NCI-H1417 treated with DMSO at 0.1 percent for 48 hours (cell line): ENCODE results near the gene LCT.
"Not testable (repeated sequence)": the region's sequence is repeated elsewhere in the genome, so short reads cannot be mapped to it uniquely, and the experiment has no call there.

ENCODE experiments used
- DNase-seq: peaks from one replicate; lab custom pipeline; 2025; lab: John Stamatoyannopoulos, UW

LCT gene

DNA sequence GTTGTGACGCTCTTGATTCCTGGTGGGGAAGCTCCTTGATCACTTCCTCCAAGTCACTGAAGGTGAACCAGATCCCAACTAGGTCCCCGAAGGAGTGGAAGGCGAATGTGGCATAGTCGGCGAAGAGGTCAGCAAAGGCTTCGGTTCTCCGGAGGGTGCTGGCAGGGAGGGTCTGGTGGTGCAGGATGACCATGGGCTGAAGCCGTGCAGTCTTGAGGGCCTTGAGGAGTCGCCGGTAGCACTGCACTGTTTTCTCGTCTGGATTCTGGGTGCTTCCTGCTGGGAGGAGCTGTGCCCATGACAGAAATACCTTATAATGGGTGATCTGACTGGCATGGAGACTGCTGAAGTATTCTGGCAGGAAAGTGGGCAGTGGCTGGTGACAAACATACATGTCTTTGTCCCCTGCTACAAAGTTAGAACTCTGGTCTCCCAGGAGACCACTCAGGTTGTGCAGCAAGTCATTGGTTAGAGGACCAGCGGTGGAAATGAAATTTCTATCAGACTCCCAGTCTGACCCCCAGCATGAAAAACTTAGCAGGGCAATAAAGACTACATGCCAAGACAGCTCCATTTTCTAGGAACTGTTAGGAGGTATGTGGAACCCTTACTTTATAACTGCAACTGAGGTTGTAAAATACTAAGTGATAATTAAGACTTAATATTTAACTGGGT lies at the start of gene LCT:
Gene LCT (minus strand): TSS at position 589 of the 675 bp plus-strand sequence. CDS start 15 bp downstream, at position 574.
- no peak for DNase-seq

- DNase-seq = no peak
Measured at GRCh38 chr2:135885709-135886108, 48.7 kb upstream of the LCT start.

- no peak for DNase-seq
Measured at GRCh38 chr2:135882415-135882814, 45.4 kb upstream of the LCT start.

DNA sequence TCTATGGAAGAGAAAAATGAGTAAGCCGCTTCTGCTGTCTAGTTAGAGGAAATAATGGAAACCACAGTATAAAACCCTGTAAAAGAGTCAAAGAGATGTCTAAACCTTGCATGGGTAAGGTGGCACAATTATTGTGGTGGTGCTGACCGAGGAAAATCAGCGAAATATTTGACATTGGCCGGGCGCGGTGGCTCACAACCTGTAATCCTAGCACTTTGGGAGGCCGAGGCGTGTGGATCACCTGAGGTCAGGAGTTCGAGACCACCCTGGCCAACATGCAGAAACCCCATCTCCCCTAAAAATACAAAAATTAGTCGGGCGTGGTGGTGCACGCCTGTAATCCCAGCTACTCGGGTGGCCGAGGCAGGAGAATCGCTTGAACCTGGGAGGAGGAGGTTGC lies 39.8 kb upstream of the LCT start:
- not testable (repeated sequence) for DNase-seq

GRCh38 chr2:135876066-135876711 lies 39.2 kb upstream of the LCT start, which contains the start of gene MCM6:
TSS of gene MCM6 (minus strand) at chr2:135876443. CDS start at chr2:135876365, 78 bp downstream.
- DNase-seq = peak; percentile 88

DNA sequence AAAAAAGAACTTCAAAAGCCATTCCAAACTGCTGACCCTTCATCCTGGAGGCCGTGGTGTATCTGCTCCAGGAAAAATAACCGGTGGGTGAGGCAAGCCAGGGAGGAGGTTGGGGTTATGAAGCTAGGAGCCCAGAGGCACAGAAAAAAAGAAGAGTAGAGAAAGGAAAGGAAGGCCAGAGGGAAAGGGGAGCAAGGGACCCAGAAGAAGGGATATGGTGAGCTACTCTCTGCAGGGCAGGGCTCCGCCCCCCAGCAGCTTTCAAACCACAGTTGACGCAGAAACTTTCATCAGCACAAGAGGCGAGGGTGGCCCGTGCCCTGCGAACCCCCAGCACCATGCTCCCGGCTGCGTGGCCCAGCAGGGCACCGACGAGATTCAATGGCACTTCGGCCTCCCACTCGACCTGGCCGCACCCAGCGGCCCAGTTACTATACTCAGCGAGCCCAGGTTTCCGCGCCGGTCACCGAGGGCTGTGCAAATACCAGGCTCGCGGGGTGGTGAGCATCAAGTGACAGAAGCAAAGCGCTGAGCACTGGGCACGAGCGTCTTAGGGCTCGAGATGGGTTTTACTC lies 38.6 kb upstream of the LCT start:
- no peak for DNase-seq

DNA sequence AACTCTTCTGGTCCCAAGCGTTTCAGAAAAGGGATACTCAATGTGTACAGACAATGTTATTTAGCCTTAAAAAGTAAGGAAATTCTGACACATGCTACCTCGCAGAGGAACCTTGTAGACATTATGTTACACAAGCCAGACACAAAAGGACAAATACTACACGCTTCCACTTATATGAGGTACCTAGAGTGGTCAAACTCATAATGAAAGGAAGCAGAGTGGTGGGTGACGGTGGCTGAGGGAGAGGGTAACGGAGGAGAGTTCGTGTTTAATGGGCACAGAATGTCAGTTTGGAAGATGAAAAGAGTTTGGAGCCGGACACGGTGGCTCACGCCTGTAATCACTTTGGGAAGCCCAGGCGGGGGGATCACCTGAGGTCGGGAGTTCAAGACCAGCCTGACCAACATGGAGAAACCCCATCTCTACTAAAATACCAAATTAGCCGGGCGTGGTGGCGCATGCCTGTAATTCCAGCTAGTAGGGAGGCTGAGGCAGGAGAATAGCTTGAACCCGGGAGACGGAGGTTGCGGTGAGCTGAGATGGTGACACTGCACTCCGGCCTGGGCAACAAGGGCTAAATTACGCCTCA lies 37.9 kb upstream of the LCT start:
- no peak for DNase-seq

GRCh38 chr2:135870571-135870970 lies 33.6 kb upstream of the LCT start:
- no peak for DNase-seq

GRCh38 chr2:135863233-135863632 lies 26.2 kb upstream of the LCT start:
- DNase-seq = no peak

DNA sequence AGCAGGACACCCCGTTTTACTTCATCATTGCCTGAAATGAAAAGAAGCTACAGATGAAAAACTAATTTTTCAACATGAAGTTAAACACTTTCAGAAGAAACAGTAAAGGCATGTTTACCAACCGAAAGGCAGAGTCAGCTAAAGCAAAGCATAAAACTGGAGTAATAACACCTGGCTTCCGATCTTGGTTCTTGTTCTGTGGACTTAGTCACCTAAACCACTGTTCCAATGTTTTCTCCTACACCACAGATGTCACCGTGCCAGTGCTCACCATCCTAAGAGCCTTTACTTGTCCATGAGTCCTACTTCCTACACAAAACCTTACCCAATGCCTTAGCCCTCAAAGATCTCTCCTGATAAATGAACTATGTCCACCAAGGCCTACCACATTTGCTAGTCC lies 25.7 kb upstream of the LCT start:
- no peak for DNase-seq

- DNase-seq = no peak
Measured at GRCh38 chr2:135853401-135853800, 16.4 kb upstream of the LCT start.

- DNase-seq = no peak
Measured at GRCh38 chr2:135851858-135852257, 14.9 kb upstream of the LCT start.

- no peak for DNase-seq
Measured at GRCh38 chr2:135850892-135851668, 14.1 kb upstream of the LCT start.

DNA sequence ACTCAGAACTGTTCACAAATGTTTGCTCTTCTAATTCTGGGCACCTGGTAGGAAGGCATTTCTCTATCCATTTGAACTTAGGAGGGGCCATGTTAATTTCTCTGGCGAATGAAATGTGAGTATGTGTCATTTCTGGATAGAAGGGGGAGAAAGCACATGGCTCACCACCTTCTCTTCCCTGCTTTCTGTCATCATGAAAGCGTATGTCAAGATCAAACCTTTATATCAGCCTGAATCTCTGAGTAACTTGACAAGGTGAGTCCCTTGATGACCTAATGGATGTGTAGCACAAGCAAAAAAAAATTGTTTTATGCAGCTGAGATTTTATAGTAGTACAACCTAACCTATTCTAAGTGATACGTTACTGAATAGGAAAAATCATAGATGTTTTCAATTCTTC lies 12.1 kb upstream of the LCT start:
- no peak for DNase-seq

GRCh38 chr2:135845997-135846396 lies 9.0 kb upstream of the LCT start:
- no peak for DNase-seq

DNA sequence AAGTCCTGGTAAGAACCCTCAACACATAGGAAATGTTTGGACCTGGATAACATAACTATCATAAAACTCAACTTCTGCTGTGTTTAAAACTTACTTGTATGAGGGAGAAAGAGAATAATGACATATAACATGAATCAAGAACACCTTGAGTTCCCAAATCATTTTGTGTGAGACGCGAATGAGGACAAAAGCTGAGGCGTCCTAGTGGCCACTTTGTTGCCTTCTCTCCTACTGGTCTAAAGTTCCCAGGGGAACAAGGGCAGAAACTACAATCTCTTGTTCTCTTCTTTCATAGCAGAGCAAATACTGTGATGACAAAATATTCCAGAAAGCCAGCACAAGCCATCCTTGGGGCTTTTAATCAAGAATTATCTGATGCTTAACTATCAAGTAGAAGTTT lies 8.3 kb upstream of the LCT start:
- DNase-seq = no peak

GRCh38 chr2:135844301-135844895 lies 7.4 kb upstream of the LCT start:
- no peak for DNase-seq

- no peak for DNase-seq
Measured at GRCh38 chr2:135843671-135844070, 6.7 kb upstream of the LCT start.

DNA sequence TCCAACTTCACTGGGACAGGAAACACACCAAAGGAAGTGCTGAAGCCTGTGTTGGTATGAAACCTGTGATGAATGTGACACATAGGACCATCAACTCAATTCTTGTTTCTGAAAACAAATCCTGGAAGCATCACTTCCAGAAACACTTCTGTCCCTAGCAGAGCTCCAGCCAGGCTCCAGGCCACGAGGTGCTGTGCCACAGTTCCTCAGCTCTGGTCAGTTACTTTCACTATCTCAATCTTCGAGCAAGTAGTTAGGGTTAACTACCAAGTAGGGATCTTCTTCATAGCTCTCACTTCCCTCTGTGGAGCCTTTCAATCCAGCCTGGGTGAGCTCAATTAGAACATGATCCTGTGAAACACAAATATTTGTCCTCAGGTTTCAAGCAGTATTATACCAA lies 3.6 kb upstream of the LCT start:
- no peak for DNase-seq

DNA sequence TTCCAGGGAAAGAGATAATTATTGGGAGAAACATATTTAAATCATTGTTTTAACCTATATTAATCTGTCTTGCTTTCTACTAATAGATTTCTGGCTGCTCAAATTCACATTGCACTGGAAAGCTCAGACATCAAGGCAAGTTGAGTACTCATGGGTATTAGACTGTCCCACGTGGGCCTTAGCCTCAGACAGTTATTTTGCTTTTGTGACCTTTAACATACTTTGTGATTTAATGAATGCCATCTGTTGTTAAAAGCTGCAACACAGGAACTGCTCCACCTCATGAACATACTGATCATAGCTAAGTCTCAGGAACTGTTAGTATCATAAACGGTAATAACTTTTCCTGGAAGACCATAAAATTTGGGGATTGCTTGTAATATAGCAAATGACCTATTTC lies 2.7 kb upstream of the LCT start:
- DNase-seq = no peak

DNA sequence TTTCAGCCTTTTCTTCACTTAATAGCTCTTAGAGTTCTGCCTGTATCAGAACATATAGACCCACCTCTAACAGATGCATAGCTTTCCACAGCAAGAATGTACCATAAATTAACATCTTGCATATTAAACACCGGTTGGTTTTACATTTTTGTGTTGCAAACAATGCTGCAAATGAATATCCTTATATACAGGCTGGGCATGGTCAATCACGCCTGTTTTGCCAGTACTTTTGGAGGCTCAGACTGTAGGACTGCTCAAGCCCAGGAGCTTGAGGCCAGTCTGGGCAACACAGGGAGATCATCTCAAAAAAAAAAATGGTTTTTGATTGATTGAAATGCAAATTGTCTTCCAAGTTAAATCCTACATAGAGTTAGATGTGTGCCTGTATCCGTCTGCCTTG lies 1.5 kb upstream of the LCT start:
- DNase-seq = no peak

DNA sequence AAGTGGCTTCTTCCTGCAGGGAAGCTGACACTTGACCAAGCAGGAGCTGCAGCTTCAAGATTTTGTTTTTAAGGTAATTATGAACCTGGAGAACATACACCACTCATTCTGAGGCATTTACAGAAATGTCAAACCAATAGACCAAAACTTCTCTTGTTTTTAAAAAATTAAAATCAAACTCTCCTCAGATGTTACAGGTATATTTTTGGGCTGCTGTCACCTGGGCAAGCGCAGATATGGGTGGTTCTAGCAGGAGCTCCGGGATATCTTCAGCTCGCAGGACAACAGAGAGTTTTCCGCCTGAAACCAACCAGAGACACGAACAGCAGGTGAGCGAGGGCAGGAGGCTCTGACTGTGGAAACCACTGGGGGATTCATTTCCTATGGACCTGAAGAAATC lies 4.1 kb downstream of the LCT start:
- DNase-seq = no peak
